T follicular helper cell (primary cell): ENCODE data around the gene POLR1E.
"Not testable (repeated sequence)": the region's sequence is repeated elsewhere in the genome, so short reads cannot be mapped to it uniquely, and the experiment has no call there.

Experiments used
- DNase-seq: peaks from one replicate; pipeline ENCODE4 v3.0.0-alpha.2; 2020; ENCODE audit warnings: low read depth

POLR1E gene

GRCh38 chr9:37464426-37465248 lies 21.1 kb upstream of the POLR1E start:
- peak; percentile 83 for DNase-seq

GRCh38 chr9:37465249-37466036 lies 20.3 kb upstream of the POLR1E start, which contains the start of gene ZBTB5:
Gene ZBTB5, minus strand, starts transcription at chr9:37465450. Its CDS starts 22,899 bp downstream, at chr9:37442551.
- DNase-seq = peak; percentile 99

- peak; percentile 6 for DNase-seq
Observed at GRCh38 chr9:37466037-37466709, 19.6 kb upstream of the POLR1E start.

GRCh38 chr9:37467530-37467929 lies 18.2 kb upstream of the POLR1E start:
- not testable (repeated sequence) for DNase-seq

- no peak for DNase-seq
Observed at GRCh38 chr9:37468620-37469019, 17.1 kb upstream of the POLR1E start.

GRCh38 chr9:37471942-37472684 lies 13.6 kb upstream of the POLR1E start:
- DNase-seq = no peak

GRCh38 chr9:37473982-37474381 lies 11.8 kb upstream of the POLR1E start:
- DNase-seq = not testable (repeated sequence)

GRCh38 chr9:37474438-37474837 lies 11.3 kb upstream of the POLR1E start:
- DNase-seq = no peak

- no peak for DNase-seq
Observed at GRCh38 chr9:37476930-37477329, 8.8 kb upstream of the POLR1E start.

- not testable (repeated sequence) for DNase-seq
Observed at GRCh38 chr9:37477443-37477842, 8.3 kb upstream of the POLR1E start.

GRCh38 chr9:37477987-37478619 lies 7.6 kb upstream of the POLR1E start:
- DNase-seq = not testable (repeated sequence)

- DNase-seq = no peak
Observed at GRCh38 chr9:37480759-37481158, 5.0 kb upstream of the POLR1E start.

- DNase-seq = no peak
Observed at GRCh38 chr9:37486256-37486615, 488 bp downstream of the POLR1E start.

- no peak for DNase-seq
Observed at GRCh38 chr9:37486616-37487548, 1.1 kb downstream of the POLR1E start.

GRCh38 chr9:37491939-37492338 lies 6.2 kb downstream of the POLR1E start:
- DNase-seq = no peak

GRCh38 chr9:37495571-37495970 lies 9.8 kb downstream of the POLR1E start:
- DNase-seq = no peak

- DNase-seq = no peak
Observed at GRCh38 chr9:37496020-37496419, 10.3 kb downstream of the POLR1E start.

- no peak for DNase-seq
Observed at GRCh38 chr9:37497320-37497719, 11.6 kb downstream of the POLR1E start.

- DNase-seq = no peak
Observed at GRCh38 chr9:37498457-37498856, 12.7 kb downstream of the POLR1E start.

GRCh38 chr9:37499297-37499696 lies 13.5 kb downstream of the POLR1E start:
- no peak for DNase-seq
